Measurements from ENCODE around the gene ISY1.

The ISY1 gene

DNA sequence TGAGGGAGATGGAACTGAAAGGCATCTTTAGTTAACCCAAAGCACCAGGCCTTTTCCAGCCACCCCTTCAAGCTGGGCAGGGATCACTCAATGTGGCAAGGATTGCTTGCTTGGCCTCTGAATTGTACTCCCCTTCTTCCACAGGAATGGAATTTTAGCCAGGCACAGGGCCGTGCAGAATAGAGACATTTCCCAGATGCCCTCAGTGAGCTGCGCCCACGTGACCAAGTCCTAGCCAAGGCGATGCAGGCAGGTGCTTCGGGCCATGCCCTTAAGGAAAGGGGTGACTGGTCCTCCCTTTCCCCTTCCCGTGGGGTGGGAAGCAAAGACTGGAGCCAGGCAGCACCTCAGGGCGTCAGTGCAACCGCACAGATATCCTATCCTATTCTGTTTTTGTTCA lies 82.4 kb downstream of the ISY1 start:
- Mint-ChIP-seq H3K9me3 (no peaks in the 10 kb centered on the region), H3K36me3 (ENCODE audit: low read depth) (no peaks in the 10 kb centered on the region), H3K27me3 (ENCODE audit: low read depth) (no peaks in the 10 kb centered on the region), H3K4me1 (no peaks in the 10 kb centered on the region), H3K27ac (no peak overlapping the region), H3K4me3 (no peak overlapping the region)
- TF ChIP-seq, protein P1, sequence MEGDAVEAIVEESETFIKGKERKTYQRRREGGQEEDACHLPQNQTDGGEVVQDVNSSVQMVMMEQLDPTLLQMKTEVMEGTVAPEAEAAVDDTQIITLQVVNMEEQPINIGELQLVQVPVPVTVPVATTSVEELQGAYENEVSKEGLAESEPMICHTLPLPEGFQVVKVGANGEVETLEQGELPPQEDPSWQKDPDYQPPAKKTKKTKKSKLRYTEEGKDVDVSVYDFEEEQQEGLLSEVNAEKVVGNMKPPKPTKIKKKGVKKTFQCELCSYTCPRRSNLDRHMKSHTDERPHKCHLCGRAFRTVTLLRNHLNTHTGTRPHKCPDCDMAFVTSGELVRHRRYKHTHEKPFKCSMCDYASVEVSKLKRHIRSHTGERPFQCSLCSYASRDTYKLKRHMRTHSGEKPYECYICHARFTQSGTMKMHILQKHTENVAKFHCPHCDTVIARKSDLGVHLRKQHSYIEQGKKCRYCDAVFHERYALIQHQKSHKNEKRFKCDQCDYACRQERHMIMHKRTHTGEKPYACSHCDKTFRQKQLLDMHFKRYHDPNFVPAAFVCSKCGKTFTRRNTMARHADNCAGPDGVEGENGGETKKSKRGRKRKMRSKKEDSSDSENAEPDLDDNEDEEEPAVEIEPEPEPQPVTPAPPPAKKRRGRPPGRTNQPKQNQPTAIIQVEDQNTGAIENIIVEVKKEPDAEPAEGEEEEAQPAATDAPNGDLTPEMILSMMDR (IDR thresholded peaks at IDR 0.05; ENCODE audit: unreplicated experiment in 3 of 3), result no peak
